Activated naive CD4-positive, alpha-beta T cell treated with Interleukin-2 at 50 U/mL for 16 hours (primary cell): ENCODE data around the gene AVEN.
"Not testable (repeated sequence)": the region's sequence is repeated elsewhere in the genome, so short reads cannot be mapped to it uniquely, and the experiment has no call there.

Experiments
- DNase-seq: peaks from one replicate; pipeline ENCODE4 v3.0.0-alpha.2; 2020

AVEN gene

GRCh38 chr15:33844186-33844585 is 194.8 kb downstream of the AVEN start:
- DNase-seq = no peak

DNA sequence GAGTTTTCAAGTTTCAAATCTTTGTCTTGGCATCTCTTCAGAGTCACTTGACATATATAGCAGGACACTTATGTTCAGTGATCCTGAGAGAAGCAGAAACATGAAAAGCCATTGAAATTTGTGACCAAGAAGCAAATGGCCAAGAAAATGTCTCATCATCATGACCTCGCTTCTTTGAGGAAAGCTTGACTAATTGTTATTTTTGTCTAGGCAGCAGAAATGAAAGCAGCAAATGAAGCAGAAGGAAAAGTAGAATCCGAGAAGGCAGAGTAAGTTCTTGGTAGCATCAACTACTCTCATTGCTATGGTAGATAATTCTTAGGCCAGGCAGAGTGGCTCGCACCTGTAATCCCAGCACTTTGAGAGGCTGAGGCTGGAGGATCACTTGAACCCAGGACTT is 198.4 kb downstream of the AVEN start:
- no peak for DNase-seq

GRCh38 chr15:33839540-33839939 is 199.5 kb downstream of the AVEN start:
- DNase-seq = no peak

DNA sequence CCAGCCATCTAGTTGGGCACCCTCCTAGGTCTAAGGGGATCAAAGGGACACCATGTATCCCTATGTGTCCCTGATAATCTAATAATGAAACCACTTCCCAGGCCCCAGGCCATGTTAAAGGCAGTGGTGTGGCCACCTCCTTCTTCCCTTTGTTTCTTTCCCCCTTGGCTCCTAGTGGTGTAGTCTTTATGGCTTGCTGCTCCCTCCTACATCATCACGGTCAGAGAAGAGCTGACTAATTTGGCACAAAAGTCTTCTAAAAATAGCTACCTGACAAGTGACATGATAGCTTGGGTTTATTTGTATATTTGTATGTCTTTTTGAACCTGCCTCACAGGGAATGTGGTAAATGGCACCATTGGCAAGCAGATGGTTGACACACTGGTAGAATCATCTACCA is 201.7 kb downstream of the AVEN start:
- no peak for DNase-seq

DNA sequence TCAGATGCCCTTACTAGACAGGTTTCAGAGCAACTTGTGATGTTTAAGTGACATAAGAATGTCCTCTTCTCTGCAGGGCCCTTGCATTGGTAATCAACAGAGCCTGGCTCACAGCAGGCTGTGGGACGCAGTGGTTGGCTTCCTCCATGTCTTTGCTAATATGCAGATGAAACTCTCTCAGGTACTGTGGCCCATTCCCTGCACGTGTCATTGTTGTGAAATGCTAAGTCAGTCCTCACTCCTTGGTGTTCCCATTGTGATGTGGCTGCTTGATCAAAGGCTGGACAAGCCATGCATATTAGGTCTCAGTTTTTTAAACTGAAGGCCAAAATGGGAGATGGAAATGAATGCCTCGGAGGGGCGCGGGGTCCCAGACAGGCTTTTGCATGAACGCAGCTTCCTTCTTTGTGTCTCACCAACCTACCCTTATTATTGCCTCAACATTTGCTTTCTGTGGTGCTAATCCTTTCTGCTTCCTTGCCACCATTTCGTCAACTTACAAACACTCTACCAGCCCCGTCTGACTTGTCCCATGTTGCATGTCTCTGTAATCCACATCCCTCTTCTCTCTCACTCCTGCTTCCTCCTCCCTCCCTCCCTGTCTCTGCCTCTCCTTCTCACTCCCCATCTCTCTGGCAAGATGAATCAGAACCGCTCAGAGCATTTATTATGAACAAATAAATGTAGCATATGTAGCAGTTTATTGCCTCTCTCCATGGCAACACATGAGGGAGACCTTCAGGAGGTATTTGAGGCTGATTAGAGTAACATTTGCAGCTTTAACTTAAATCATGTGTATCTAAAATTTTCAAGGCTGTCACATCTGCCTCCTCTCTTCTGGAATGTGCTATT is 203.9 kb downstream of the AVEN start:
- DNase-seq = no peak

GRCh38 chr15:33831646-33832045 is 207.4 kb downstream of the AVEN start:
- no peak for DNase-seq

DNA sequence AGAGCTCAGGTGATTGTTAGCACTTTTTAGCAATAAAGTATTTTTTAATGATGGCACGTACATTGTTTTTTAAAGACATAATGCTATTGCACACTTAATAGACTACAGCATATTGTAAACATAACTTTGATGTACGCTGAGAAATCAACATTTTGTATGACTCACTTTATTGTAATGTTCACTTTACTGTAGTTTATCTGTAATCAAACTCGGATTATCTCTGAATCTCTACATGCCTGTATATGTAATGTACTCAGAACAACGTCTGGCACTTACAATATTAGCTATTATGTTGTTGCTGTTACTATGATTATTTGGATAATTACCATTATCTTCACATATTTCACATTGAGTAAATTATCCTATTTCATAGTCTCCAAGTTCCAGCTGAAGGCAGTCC is 208.7 kb downstream of the AVEN start:
- no peak for DNase-seq

DNA sequence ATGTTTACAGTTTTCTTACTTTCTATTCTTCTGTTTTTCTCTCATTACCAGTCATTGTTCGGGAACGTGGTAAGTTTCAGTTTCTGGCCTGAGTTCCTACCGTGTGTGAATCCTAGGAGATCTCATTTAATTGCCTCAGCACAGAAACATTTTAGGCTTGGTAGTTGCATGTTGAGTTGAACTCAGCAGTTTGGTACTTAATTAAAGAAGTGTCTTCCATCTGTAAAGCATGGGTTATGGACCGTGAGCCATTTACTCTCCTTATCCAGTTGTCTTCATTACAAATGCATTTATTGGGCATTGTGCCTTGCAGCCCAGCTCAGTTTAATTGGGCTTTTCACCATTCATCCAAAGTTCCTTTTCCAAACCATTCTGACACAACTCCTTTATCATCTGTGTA is 212.8 kb downstream of the AVEN start:
- DNase-seq = no peak

GRCh38 chr15:33825453-33825852 is 213.6 kb downstream of the AVEN start:
- no peak for DNase-seq

- no peak for DNase-seq
Measured at GRCh38 chr15:33823119-33823518, 215.9 kb downstream of the AVEN start.

GRCh38 chr15:33822479-33822878 is 216.5 kb downstream of the AVEN start:
- DNase-seq = no peak

DNA sequence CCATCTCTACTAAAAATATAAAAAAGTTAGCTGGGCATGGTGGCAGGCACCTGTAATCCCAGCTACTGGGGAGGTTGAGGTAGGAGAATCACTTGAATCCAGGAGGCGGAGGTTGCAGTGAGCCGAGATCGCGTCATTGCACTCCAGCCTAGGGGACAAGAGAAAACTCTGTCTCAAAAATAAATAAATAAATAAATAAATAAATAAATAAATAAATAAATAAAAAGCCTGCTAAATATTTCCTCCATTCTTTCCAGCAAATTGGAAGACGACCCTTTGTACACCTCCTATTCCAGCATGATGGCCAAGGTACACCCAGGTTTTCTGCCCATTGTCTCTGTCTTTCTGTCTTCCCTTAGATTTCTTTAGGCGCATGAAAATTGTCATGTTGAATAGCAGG is 219.5 kb downstream of the AVEN start:
- not testable (repeated sequence) for DNase-seq
